Coronary artery (tissue), 2 donors: ENCODE measurements around the gene DPP10.

ENCODE experiments used
- DNase-seq: peaks from one replicate; pipeline ENCODE4 v3.0.0-alpha.2; 2017; ENCODE audit warnings: low spot score
- H3K27ac ChIP-seq, 2 donors: fragments of 200-600 bp; sonication (generic); one replicate each; pipeline ENCODE4 v1.5.1; 2016 to 2019
- H3K4me3 ChIP-seq: fragments of 200-600 bp; sonication (generic); 2 replicates; pipeline ENCODE4 v1.5.1; 2016; ENCODE audit warnings: mild to moderate bottlenecking, moderate library complexity
- TF ChIP-seq, protein P1 (sequence below): fragments of 200-600 bp; sonication (generic); IDR thresholded peaks from one replicate; pipeline ENCODE4 v1.5.1; 2019; ENCODE audit warnings: antibody characterized with exemption

Gene DPP10

DNA sequence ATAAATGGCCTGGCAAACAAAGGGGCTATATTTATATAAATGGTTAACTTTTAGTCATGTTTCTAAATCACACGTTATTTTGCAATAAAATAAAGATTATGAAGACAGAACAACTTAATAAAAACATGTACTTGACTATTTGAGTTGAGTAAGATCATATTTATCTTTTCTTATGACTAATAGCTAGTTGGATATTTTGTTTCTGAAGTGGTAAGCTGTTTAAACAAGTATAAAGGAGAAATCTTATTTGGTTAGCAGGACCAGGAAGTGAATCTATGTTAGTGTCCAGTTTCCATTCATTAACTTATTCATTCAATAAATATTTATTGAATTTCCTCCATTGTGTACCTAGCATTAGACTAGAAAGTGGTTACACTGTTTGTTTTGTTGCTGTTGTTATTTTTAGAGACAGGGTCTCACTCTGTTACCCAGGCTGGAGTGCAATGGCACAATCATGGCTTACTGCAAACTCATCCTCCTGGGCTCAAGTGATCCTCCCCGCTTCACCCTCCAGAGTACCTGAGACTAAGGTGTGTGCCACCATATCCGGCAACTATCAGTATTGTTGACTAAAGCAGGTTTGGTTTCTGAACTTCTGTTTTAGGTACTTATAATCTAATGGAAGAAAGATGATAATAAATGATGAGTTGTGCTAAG is 312.6 kb downstream of the DPP10 start:
- H3K4me3 ChIP-seq = no peak overlapping the region
- no peak overlapping the region for H3K27ac ChIP-seq
- DNase-seq = no peak
- TF ChIP-seq, protein P1, sequence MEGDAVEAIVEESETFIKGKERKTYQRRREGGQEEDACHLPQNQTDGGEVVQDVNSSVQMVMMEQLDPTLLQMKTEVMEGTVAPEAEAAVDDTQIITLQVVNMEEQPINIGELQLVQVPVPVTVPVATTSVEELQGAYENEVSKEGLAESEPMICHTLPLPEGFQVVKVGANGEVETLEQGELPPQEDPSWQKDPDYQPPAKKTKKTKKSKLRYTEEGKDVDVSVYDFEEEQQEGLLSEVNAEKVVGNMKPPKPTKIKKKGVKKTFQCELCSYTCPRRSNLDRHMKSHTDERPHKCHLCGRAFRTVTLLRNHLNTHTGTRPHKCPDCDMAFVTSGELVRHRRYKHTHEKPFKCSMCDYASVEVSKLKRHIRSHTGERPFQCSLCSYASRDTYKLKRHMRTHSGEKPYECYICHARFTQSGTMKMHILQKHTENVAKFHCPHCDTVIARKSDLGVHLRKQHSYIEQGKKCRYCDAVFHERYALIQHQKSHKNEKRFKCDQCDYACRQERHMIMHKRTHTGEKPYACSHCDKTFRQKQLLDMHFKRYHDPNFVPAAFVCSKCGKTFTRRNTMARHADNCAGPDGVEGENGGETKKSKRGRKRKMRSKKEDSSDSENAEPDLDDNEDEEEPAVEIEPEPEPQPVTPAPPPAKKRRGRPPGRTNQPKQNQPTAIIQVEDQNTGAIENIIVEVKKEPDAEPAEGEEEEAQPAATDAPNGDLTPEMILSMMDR = no peak

DNA sequence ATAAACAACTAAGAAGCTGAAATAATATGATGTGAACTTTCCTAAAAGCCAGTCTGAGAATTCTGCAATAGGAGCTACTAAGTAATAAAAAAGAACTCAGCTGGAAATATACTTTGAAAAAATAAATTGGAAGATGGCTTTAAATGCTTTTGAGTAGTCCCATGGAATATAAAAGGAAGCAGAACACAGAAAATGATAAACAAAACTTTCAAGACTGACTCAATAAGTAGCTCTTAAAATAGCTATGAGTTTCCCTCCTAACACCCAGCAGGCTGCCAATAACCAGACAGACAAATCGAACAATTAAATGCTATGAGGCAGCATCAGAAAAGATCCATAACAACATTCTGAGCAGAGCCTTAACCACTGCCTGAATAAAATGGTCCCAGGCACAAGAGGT is 319.9 kb downstream of the DPP10 start:
- no peak for DNase-seq
- Histone ChIP-seq H3K27ac (no peak overlapping the region), H3K4me3 (no peak overlapping the region)
- TF ChIP-seq, protein P1 = no peak

DNA sequence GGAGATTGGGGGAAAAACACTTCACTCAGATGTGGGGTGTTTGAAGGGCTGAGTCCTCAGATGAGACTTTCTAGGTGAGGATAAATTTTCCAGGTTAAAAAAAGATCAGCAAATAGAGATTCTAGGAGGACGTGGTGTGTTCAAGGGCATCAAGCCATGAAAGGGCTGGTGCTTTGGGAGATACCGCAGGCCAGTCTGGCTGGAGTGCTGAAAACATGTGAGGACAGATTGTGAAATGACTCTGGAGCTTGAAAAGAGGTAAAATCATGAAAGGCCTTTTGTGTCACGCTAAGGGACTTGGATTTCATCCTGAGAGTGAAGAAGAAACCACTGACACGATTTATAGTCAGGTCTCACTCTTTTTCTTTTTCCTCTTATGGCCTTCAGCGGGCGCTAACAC is 320.5 kb downstream of the DPP10 start:
- H3K4me3 ChIP-seq = no peak overlapping the region
- DNase-seq = no peak
- no peak overlapping the region for H3K27ac ChIP-seq
- TF ChIP-seq, protein P1 = no peak

DNA sequence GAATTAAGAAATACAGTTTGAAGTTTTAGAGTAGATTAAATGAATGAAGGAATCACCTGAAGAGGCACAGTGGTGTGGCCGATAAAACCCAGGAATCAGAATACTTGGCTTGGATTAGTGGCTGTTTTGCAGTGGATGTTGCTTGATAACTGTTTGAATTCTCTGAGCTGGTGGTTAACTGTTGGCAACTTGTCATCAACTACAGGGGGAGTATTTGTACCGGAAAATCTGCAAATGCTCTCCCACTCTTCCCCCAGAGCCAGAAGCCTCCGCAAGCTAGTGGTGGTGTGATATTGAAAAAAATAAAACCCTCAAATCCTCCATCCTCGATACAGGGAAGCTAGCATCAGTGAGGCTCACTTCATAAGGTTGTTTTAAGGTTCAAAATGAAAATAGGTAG is 326.7 kb downstream of the DPP10 start:
- DNase-seq = no peak
- Histone ChIP-seq H3K4me3 (no peak overlapping the region), H3K27ac (no peak overlapping the region)
- TF ChIP-seq, protein P1 = no peak

DNA sequence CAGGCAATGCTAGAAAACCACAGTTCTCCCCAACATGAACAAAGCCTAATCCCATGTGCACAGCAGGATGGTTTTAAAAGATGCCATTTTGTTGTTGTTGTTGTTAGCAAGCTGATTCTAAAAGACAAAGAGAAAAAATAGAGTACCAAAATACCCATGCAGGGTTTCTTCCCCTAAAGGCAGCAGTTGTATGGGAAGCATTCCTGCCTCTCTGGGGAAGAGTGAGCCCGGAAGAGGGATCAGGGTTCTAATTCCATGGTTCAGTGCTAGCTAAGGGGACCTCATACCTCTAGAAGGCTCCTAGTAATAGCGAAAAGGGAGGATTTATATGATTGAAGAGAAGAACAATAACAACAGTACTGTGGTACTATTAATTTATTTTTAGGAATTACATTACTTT is 327.6 kb downstream of the DPP10 start:
- DNase-seq = no peak
- TF ChIP-seq, protein P1 = no peak
- Histone ChIP-seq H3K4me3 (no peak overlapping the region), H3K27ac (no peak overlapping the region)

DNA sequence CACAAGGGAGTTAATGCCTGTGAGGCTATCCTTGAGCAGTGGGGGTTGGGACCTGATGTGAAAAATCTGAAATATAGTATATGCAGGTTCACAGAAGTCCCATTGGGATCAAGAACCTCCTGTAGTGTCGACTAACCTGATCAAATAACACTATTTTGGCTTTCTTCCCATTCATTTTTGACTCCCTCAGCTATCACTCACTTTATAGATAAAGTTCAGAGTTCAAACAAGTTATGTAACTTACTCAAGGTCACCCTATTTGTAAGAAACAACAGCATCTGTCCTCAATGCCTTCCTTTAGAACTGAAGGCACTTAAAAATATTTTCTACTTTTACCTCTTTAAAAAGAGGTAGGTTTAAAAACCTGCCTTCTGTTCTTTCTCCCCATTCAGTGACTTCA is 341.6 kb downstream of the DPP10 start:
- no peak overlapping the region for H3K27ac ChIP-seq
- TF ChIP-seq, protein P1 = no peak
- DNase-seq = no peak
- no peak overlapping the region for H3K4me3 ChIP-seq

DNA sequence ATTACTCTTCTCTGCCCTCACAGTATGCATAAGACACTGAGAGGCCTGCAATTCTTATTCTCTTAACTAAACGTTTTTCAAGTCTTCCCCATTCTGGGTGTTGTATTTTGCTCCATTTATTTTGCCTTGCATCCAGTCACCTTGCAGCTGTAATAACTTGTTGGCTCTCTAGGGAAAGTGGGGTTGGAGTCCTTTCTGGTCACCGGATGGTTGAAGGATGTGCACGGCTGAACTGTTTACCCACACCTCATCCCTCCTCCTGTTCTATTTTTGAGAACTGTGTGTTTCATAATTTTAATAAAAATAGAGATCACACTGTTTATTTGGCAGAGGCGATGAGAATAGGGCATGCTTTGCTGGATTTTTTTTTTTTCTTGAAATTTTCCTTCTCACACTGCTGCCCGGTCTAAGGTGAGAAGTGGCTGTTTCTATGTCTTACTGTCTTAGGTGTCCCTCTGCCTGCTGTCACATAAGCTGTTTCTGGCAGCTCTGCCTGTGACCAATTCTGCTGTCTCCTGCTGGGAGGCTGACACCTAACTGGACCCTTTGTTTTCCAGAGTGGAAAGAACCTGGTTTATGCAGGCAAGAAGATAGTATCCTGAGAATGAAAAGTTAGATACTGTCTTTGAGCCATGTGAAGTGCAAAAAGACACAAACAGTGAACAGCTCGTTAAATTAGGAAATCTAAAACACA is 342.6 kb downstream of the DPP10 start:
- TF ChIP-seq, protein P1 = no peak
- no peak for DNase-seq
- Histone ChIP-seq H3K4me3 (no peak overlapping the region), H3K27ac (no peak overlapping the region)
